HepG2 (cell line): ENCODE measurements around the gene GDF11. TPM values are rescaled to one million over a fixed set of nuclear protein-coding genes. Genes with fewer than 3 reads are reported as not detected.
A peak's percentile ranks its signal among the peaks of the same experiment; 100 is the strongest.

Experiments used
- ATAC-seq: fragments of 200-7000 bp; cut with Tn5 transposase; 3 replicates; pipeline ENCODE4 v1.9.1; 2020; ENCODE audit warnings: mild to moderate bottlenecking, moderate library complexity
- BruUV-seq: library from RNA; stranded (reverse); fragments of 400-500 nt; replicated peaks from 2 replicates; lab custom pipeline; 2021; lab: Mats Ljungman, UMichigan
- CTCF ChIA-PET: fragments of 300-600 bp; formaldehyde crosslinking; extraction: SDS; loops from one replicate; lab custom pipeline; 2021; ENCODE audit warnings: low total read pairs, inconsistent platforms, low intra/inter-chr PET ratio; lab: Yijun Ruan, JAX
- POLR2A ChIA-PET: fragments of 350-600 bp; sonication (Branson Sonifier 250); formaldehyde crosslinking; loops from one replicate; lab custom pipeline; 2020; ENCODE audit warnings: antibody characterized with exemption, inconsistent platforms; lab: Yijun Ruan, JAX
- DNase-seq: peaks from one replicate; pipeline ENCODE4 v3.0.0-alpha.2; 2015; ENCODE audit warnings: low spot score
- FAIRE-seq: peaks from 3 replicates; lab custom pipeline; 2011; peaks lifted over from hg19 to GRCh38; lab: Jason Lieb, UNC
- H2AFZ ChIP-seq: one replicate; pipeline ENCODE4 v1.6.1; 2011; ENCODE audit warnings: low read length, inconsistent platforms
- H3K27ac ChIP-seq: fragments of 300-600 bp; 3 replicates; pipeline ENCODE4 v1.8.0; 2011; ENCODE audit warnings: mixed run types, mild to moderate bottlenecking, mixed read lengths, low read length, inconsistent platforms; ENCODE audit not compliant: insufficient read depth; ENCODE audit errors: extremely low read length
- H3K27me3 ChIP-seq, 2 experiments: fragments of 200-600 bp in 1 of 2; 2 replicates in 1 of 2; 3 replicates in 1 of 2; pipeline versions ENCODE4 v1.6.0 to v1.8.0; 2011; ENCODE audit warnings: low read length in 2 of 2, mild to moderate bottlenecking in 2 of 2, moderate library complexity in 2 of 2, inconsistent platforms in 1 of 2; ENCODE audit not compliant: insufficient read depth in 2 of 2, control insufficient read depth in 1 of 2
- H3K36me3 ChIP-seq, 2 experiments: fragments of 200-600 bp in 1 of 2; replicated peaks in 1 of 2; 2 replicates in 1 of 2; 3 replicates in 1 of 2; pipeline versions ENCODE4 v1.5.1 to v1.8.0; 2011; ENCODE audit warnings: low read length in 2 of 2, inconsistent platforms in 1 of 2; ENCODE audit not compliant: insufficient read depth in 2 of 2, control insufficient read depth in 1 of 2
- H3K4me1 ChIP-seq: 2 replicates; pipeline ENCODE4 v1.5.1; 2012; ENCODE audit warnings: low read length, inconsistent platforms; ENCODE audit not compliant: insufficient read depth
- H3K4me2 ChIP-seq: 2 replicates; pipeline ENCODE4 v1.6.0; 2011; ENCODE audit warnings: low read depth, low read length, inconsistent platforms
- H3K4me3 ChIP-seq, 3 experiments: fragments of 200-600 bp in 1 of 3; sonication (generic), shearing (Covaris generic) in 1 of 3; replicated peaks in 1 of 3; 2 replicates each; pipeline ENCODE4 v1.5.1; 2011 to 2016; ENCODE audit warnings: low read length in 3 of 3, inconsistent platforms in 2 of 3, low read depth in 2 of 3, mild to moderate bottlenecking in 2 of 3, control low read depth in 1 of 3, mixed read lengths in 1 of 3; ENCODE audit not compliant: insufficient read depth in 1 of 3
- H3K79me2 ChIP-seq: one replicate; pipeline ENCODE4 v1.6.1; 2011; ENCODE audit warnings: low read length, inconsistent platforms; ENCODE audit not compliant: insufficient read depth
- H3K9ac ChIP-seq: 2 replicates; pipeline ENCODE4 v1.6.0; 2011; ENCODE audit warnings: mild to moderate bottlenecking, low read depth, low read length, inconsistent platforms; ENCODE audit not compliant: insufficient read depth
- H3K9me3 ChIP-seq: 2 replicates; pipeline ENCODE4 v1.5.1; 2012; ENCODE audit warnings: mild to moderate bottlenecking, low read length
- H4K20me1 ChIP-seq: 2 replicates; pipeline ENCODE4 v1.6.0; 2011; ENCODE audit warnings: inconsistent platforms, mild to moderate bottlenecking, low read length, moderate library complexity; ENCODE audit not compliant: insufficient read depth
- ETV6 ChIP-seq: sonication (generic); formaldehyde crosslinking; conservative IDR thresholded peaks from 2 replicates; pipeline ENCODE4 v1.4.0; 2020; ENCODE audit warnings: missing genetic modification reagents
- EZH2 ChIP-seq: conservative IDR thresholded peaks from 2 replicates; pipeline ENCODE4 v1.6.1; 2012; ENCODE audit warnings: mild to moderate bottlenecking, low read depth, low read length, moderate library complexity
- GATA4 ChIP-seq: sonication (generic); IDR thresholded peaks from 2 replicates; pipeline ENCODE4 v1.6.1; 2016; ENCODE audit warnings: antibody characterized with exemption, low read depth, borderline replicate concordance
- HNF4G ChIP-seq, 2 experiments: sonication (generic) in 1 of 2; formaldehyde crosslinking in 1 of 2; IDR thresholded peaks; 2 replicates each; pipeline versions ENCODE4 v1.4.0 to v1.6.1; 2011 to 2020; ENCODE audit warnings: borderline replicate concordance in 2 of 2, low read depth in 2 of 2, mild to moderate bottlenecking in 2 of 2, low read length in 1 of 2, missing genetic modification reagents in 1 of 2, moderate library complexity in 1 of 2
- IRX3 ChIP-seq: sonication (generic); formaldehyde crosslinking; IDR thresholded peaks from 2 replicates; pipeline ENCODE4 v1.8.1; 2023; ENCODE audit warnings: mild to moderate bottlenecking, low read depth, missing genetic modification reagents, borderline replicate concordance
- KDM6A ChIP-seq: IDR thresholded peaks from 2 replicates; pipeline ENCODE4 v1.6.1; 2016; ENCODE audit warnings: low read depth
- NFAT5 ChIP-seq: sonication (generic); formaldehyde crosslinking; IDR thresholded peaks from 2 replicates; pipeline ENCODE4 v1.4.0; 2020; ENCODE audit warnings: missing genetic modification reagents
- NKX3-1 ChIP-seq: sonication (generic); formaldehyde crosslinking; IDR thresholded peaks from 2 replicates; pipeline ENCODE4 v1.5.0; 2020; ENCODE audit warnings: missing genetic modification reagents
- ONECUT2 ChIP-seq: sonication (generic); formaldehyde crosslinking; IDR thresholded peaks from 2 replicates; pipeline ENCODE4 v1.4.0; 2020; ENCODE audit warnings: missing genetic modification reagents
- PLRG1 ChIP-seq: fragments of 450-650 bp; conservative IDR thresholded peaks from 2 replicates; pipeline ENCODE4 v1.6.1; 2016
- TEAD3 ChIP-seq: optimal IDR thresholded peaks from 2 replicates; pipeline ENCODE3; 2016; ENCODE audit warnings: borderline replicate concordance
- TRIM24 ChIP-seq: sonication (generic); formaldehyde crosslinking; IDR thresholded peaks from 2 replicates; pipeline ENCODE4 v1.8.0; 2022; ENCODE audit warnings: mild to moderate bottlenecking, missing genetic modification reagents
- ZFP82 ChIP-seq: sonication (generic); formaldehyde crosslinking; IDR thresholded peaks from 2 replicates; pipeline ENCODE4 v1.5.1; 2020; ENCODE audit warnings: mild to moderate bottlenecking, missing genetic modification reagents, borderline replicate concordance
- ZNF543 ChIP-seq: sonication (generic); formaldehyde crosslinking; IDR thresholded peaks from 2 replicates; pipeline ENCODE4 v1.4.0; 2020; ENCODE audit warnings: mild to moderate bottlenecking, missing genetic modification reagents
- ZNF883 ChIP-seq: sonication (generic); formaldehyde crosslinking; IDR thresholded peaks from 2 replicates; pipeline ENCODE4 v1.5.1; 2020; ENCODE audit warnings: mild to moderate bottlenecking, missing genetic modification reagents; ENCODE audit errors: not compliant biosample characterization
- WGBS: methylation state at CpG from one replicate; pipeline ENCODE4 v1.1.6; 2017; ENCODE audit warnings: low lambda C conversion rate; 5-methylcytosine and 5-hydroxymethylcytosine counted together
- in situ Hi-C: cut with HindIII; loops from 2 replicates; pipeline ENCODE4 v1.10.0; 2017; ENCODE audit warnings: low pct_unique_long_range_greater_than_20kb; ENCODE audit not compliant: extremely low pct_ligation_motif_present
- intact Hi-C: fragments of 100-400 bp; cut with micrococcal nuclease; formaldehyde crosslinking; loops from one replicate; pipeline ENCODE4 v1.10.0; 2022; ENCODE audit not compliant: unreplicated experiment
- polyA plus RNA-seq, 8 experiments: library from polyadenylated mRNA; depleted of rRNA in 3 of 8; stranded (reverse) in 7 of 8; unstranded in 1 of 8; fragments of >200 nt; fragmentation: Illumina TruSeq in 4 of 8; extraction: Trizol in 4 of 8; gene quantifications; 2 replicates each; pipeline versions ENCODE4 v1.2.1 to v1.2.3, GENCODE V29; 2011 to 2016; ENCODE audit warnings: low read depth in 4 of 8, missing spikeins in 1 of 8, mixed read lengths in 1 of 8; ENCODE audit not compliant: insufficient read depth in 1 of 8
- total RNA-seq, 5 experiments: library from RNA; depleted of rRNA; stranded (reverse); fragments of >200 nt; fragmentation: Illumina TruSeq; extraction: Trizol; gene quantifications; 2 replicates each; pipeline ENCODE4 v1.2.3, GENCODE V29; 2016; ENCODE audit warnings: low read depth in 1 of 5

The GDF11 gene
- total and polyA plus RNA-seq, 2 of the 13 experiments (the other 11 are each of a cell fraction or from before 2014, with no cell fraction given), result 0.63 to 1.5 TPM

DNA sequence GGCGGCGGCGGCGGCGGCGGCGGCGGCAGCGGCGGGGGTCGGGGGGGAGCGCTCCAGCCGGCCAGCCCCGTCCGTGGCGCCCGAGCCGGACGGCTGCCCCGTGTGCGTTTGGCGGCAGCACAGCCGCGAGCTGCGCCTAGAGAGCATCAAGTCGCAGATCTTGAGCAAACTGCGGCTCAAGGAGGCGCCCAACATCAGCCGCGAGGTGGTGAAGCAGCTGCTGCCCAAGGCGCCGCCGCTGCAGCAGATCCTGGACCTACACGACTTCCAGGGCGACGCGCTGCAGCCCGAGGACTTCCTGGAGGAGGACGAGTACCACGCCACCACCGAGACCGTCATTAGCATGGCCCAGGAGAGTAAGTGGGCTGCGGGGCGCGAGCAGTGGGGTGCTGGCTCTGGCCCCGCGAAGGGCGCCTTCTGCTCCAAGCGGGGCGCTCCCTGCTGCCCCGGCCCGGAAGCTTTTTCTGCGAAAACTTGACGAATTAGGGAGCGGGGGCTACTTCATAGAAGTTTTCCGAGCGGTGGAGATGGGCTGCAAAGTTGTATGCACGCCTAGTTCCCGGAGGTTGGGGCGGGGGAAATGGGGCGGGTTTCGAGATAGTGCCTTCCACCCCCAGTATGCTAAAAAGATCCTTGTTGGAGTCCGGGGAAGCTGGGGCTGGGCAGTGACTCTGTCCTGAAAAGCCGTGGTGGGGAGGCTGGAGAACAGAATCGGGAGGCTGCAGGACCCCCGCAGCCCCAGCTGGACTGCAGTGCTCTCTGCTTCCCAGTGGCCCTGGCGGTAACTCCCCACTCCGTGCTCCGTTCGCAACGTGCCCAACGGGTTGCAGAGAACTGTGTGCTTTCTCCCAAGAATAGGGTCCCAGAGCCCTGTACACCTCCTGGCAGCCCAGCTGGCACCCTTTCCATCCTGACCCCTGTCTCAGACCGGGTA lies 751 bp downstream of the GDF11 start:
- peak overlapping the region; percentile 98 for H3K4me2 ChIP-seq
- H3K27ac ChIP-seq, result no peak overlapping the region
- H3K9ac ChIP-seq, result peak overlapping the region; percentile 50
- ATAC-seq (peak; percentile 51), DNase-seq (no peak), FAIRE-seq (no peak)
- intact Hi-C loops (no loop called here), in situ Hi-C loops (no loop called here)
- no TSS peak for BruUV-seq
- H4K20me1 ChIP-seq, result no peaks in the 10 kb centered on the region
- no peaks in the 10 kb centered on the region for H3K79me2 ChIP-seq
- peak overlapping the region; percentile 58 to 88 (median 74) for H3K4me3 ChIP-seq
- WGBS, result 2% methylated on average over 24 of the region's 73 CpGs
- no peaks in the 10 kb centered on the region for H3K36me3 ChIP-seq
- no peaks in the 10 kb centered on the region for H3K9me3 ChIP-seq
- CTCF ChIA-PET, result no interaction called here
- H3K27me3 ChIP-seq, result peaks cover 0 to 12% of the 10 kb centered on the region in 2 experiments; a peak in 2 of 5 replicates
- no peak overlapping the region for H2AFZ ChIP-seq
- peaks cover 39% of the 10 kb centered on the region for H3K4me1 ChIP-seq
- POLR2A ChIA-PET, result interaction anchor here (0.9 to 3.0 kb wide), 3 partner anchors 74 to 184 kb away, joined by 3 to 15 read pairs (median 7); partner anchors contain the start of genes DNAJC14, ORMDL2, PYM1 and SARNP
- no peak for TF ChIP-seq PLRG1
- TF ChIP-seq TEAD3 (CRISPR knock-in tag), result peak; percentile 17
- TF ChIP-seq ZNF883 (CRISPR knock-in tag), result no peak
- no peak for TF ChIP-seq GATA4
- no peak for TF ChIP-seq ONECUT2 (CRISPR knock-in tag)
- TF ChIP-seq NFAT5 (CRISPR knock-in tag), result no peak
- TF ChIP-seq ZFP82 (CRISPR knock-in tag), result no peak
- TF ChIP-seq NKX3-1 (CRISPR knock-in tag), result no peak
- no peak for TF ChIP-seq HNF4G (IDR thresholded peaks at IDR 0.05; ENCODE audit: borderline replicate concordance, low read depth, low read length)
- TF ChIP-seq HNF4G (CRISPR knock-in tag; IDR thresholded peaks at IDR 0.05; ENCODE audit: borderline replicate concordance, low read depth), result no peak
- no peak for TF ChIP-seq IRX3 (CRISPR knock-in tag)
- no peak for TF ChIP-seq KDM6A (CRISPR knock-in tag)
- TF ChIP-seq TRIM24 (CRISPR knock-in tag), result no peak
- no peak for TF ChIP-seq EZH2
- no peak for TF ChIP-seq ETV6
- no peak for TF ChIP-seq ZNF543 (CRISPR knock-in tag)
